ENCODE data around the gene SALL1. TPM values are rescaled to one million over a fixed set of nuclear protein-coding genes. Genes with fewer than 3 reads are reported as not detected.

SALL1 gene
- total RNA-seq, 1 experiment from 2014 or later, result 101 TPM

DNA sequence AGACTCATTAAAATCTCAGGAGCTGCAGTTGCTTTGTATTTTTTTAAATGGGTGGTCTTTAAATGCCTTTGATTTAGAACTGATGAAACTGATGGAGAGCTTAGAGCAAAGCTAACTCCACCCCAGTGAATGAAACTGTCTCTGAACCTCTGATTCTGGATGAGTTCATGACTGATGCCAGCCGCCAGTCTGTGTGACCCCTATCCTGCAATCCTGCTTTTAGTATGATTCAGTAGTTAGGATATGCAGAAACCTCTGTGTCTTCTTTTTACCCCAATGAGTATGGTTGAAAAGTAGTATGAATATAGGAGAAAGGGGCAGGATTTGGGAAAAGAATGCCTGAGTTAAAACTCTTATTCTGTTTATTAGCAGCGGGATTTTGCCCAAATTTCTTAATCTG is 12.3 kb upstream of the SALL1 start:
- Histone ChIP-seq H4K20me1 (ENCODE audit: control insufficient read depth, insufficient read depth, insufficient read length) (no peaks in the 10 kb centered on the region), H3T11ph (ENCODE audit: low read length) (no peak overlapping the region), H3K4ac (ENCODE audit: low read depth, low read length) (no peak overlapping the region), H3K14ac (ENCODE audit: insufficient read depth, low read length) (no peak overlapping the region), H3K9me3 (ENCODE audit: control insufficient read depth, low read depth, low read length) (no peaks in the 10 kb centered on the region), H2BK15ac (ENCODE audit: low read depth, low read length) (no peak overlapping the region), H2BK120ac (ENCODE audit: low read depth, low read length, poor library complexity, severe bottlenecking) (no peak overlapping the region), H2BK12ac (ENCODE audit: insufficient read length, low read depth, low read length) (no peak overlapping the region), H3K79me1 (ENCODE audit: insufficient read depth, low read depth, low read length, poor library complexity, severe bottlenecking) (no peaks in the 10 kb centered on the region), H4K8ac (replicated peaks; ENCODE audit: insufficient read length, low read depth, low read length) (no peak overlapping the region), H3K23me2 (ENCODE audit: insufficient read length, low read depth, low read length, poor library complexity, severe bottlenecking) (no peaks in the 10 kb centered on the region), H4K5ac (ENCODE audit: insufficient read length, low read depth, low read length) (no peak overlapping the region), H3K4me1 (ENCODE audit: insufficient read depth, low read length) (peaks cover 3% of the 10 kb centered on the region; the same call in 1 of the 2 replicates), H2AFZ (ENCODE audit: low read length) (no peak overlapping the region), H3K27me3 (ENCODE audit: insufficient read depth, low read length) (peaks cover 2% of the 10 kb centered on the region; the same call in 1 of the 2 replicates), H2BK20ac (ENCODE audit: low read depth, low read length, poor library complexity, severe bottlenecking) (no peak overlapping the region), H3K27ac (ENCODE audit: insufficient read length, low read depth, low read length) (no peak overlapping the region), H3K9ac (ENCODE audit: extremely low read depth, insufficient read length, low read length) (no peak overlapping the region), H3K23ac (ENCODE audit: insufficient read length, low read depth, low read length) (no peak overlapping the region), H2BK5ac (ENCODE audit: insufficient read length, low read length) (no peak overlapping the region), H3K56ac (ENCODE audit: insufficient read length, low read depth, low read length) (no peak overlapping the region), H2AK5ac (ENCODE audit: insufficient read length, low read length) (no peak overlapping the region), H3K4me2 (ENCODE audit: insufficient read depth, insufficient read length, low read length) (no peak overlapping the region), H3K18ac (ENCODE audit: insufficient read length, low read depth, low read length) (no peak overlapping the region), H4K91ac (ENCODE audit: insufficient read length, low read depth, low read length) (no peak overlapping the region), H3K79me2 (ENCODE audit: insufficient read depth, low read length) (no peaks in the 10 kb centered on the region)
- Mint-ChIP-seq H3K4me3 (no peak overlapping the region), H3K27ac (no peak overlapping the region), H3K36me3 (ENCODE audit: insufficient read depth in 1 of 3, low read depth in 3 of 3) (peaks cover 0 to 4% (median 1%) of the 10 kb centered on the region in 3 experiments; a peak in 1 of 7 replicates), H3K9me3 (peaks cover 0 to 3% of the 10 kb centered on the region in 2 experiments; a peak in 2 of 5 replicates), H3K4me1 (peaks cover 33 to 41% of the 10 kb centered on the region in 2 experiments), H3K27me3 (ENCODE audit: low read depth) (peaks cover 14% of the 10 kb centered on the region)
- no peak for DNase-seq
- TF ChIP-seq, protein P1, sequence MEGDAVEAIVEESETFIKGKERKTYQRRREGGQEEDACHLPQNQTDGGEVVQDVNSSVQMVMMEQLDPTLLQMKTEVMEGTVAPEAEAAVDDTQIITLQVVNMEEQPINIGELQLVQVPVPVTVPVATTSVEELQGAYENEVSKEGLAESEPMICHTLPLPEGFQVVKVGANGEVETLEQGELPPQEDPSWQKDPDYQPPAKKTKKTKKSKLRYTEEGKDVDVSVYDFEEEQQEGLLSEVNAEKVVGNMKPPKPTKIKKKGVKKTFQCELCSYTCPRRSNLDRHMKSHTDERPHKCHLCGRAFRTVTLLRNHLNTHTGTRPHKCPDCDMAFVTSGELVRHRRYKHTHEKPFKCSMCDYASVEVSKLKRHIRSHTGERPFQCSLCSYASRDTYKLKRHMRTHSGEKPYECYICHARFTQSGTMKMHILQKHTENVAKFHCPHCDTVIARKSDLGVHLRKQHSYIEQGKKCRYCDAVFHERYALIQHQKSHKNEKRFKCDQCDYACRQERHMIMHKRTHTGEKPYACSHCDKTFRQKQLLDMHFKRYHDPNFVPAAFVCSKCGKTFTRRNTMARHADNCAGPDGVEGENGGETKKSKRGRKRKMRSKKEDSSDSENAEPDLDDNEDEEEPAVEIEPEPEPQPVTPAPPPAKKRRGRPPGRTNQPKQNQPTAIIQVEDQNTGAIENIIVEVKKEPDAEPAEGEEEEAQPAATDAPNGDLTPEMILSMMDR (conservative IDR thresholded peaks at IDR 0.05), result no peak
- no CpG with 5 or more reads among the region's 2 CpGs for WGBS (ENCODE audit: extremely low coverage, insufficient read length, low lambda C conversion rate)
